COR-L47 (cell line): ENCODE data around the gene ATP2C1.
A peak's percentile ranks its signal among the peaks of the same experiment; 100 is the strongest.
"Not testable (repeated sequence)": the region's sequence is repeated elsewhere in the genome, so short reads cannot be mapped to it uniquely, and the experiment has no call there.

Source experiments
- DNase-seq: peaks from one replicate; lab custom pipeline; 2025; lab: John Stamatoyannopoulos, UW

ATP2C1 gene

GRCh38 chr3:130893376-130894129, at the start of gene ATP2C1:
ATP2C1 (plus strand) TSS chr3:130894084; CDS start chr3:130894770, 686 bp downstream.
- peak; percentile 98 for DNase-seq

GRCh38 chr3:130844462-130844861, 49.4 kb upstream of the ATP2C1 start:
- no peak for DNase-seq

- no peak for DNase-seq
Observed at GRCh38 chr3:130846181-130846580, 47.7 kb upstream of the ATP2C1 start.

GRCh38 chr3:130849091-130849552, 44.8 kb upstream of the ATP2C1 start:
- DNase-seq: peak; percentile 79

GRCh38 chr3:130850044-130850797, 43.7 kb upstream of the ATP2C1 start:
- DNase-seq: no peak

- DNase-seq: no peak
Observed at GRCh38 chr3:130850843-130851242, 43.0 kb upstream of the ATP2C1 start.

GRCh38 chr3:130851277-130851676, 42.6 kb upstream of the ATP2C1 start:
- no peak for DNase-seq

- no peak for DNase-seq
Observed at GRCh38 chr3:130853581-130853980, 40.3 kb upstream of the ATP2C1 start.

GRCh38 chr3:130854208-130854864, 39.5 kb upstream of the ATP2C1 start:
- no peak for DNase-seq

- DNase-seq: no peak
Observed at GRCh38 chr3:130857336-130858026, 36.4 kb upstream of the ATP2C1 start.

GRCh38 chr3:130862130-130862529, 31.8 kb upstream of the ATP2C1 start:
- not testable (repeated sequence) for DNase-seq

GRCh38 chr3:130865489-130865888, 28.4 kb upstream of the ATP2C1 start:
- no peak for DNase-seq

- DNase-seq: no peak
Observed at GRCh38 chr3:130866327-130866726, 27.6 kb upstream of the ATP2C1 start.

- DNase-seq: no peak
Observed at GRCh38 chr3:130870423-130870822, 23.5 kb upstream of the ATP2C1 start.

GRCh38 chr3:130876594-130876993, 17.3 kb upstream of the ATP2C1 start:
- DNase-seq: no peak

GRCh38 chr3:130878464-130878863, 15.4 kb upstream of the ATP2C1 start:
- DNase-seq: no peak

- DNase-seq: no peak
Observed at GRCh38 chr3:130889416-130889946, 4.4 kb upstream of the ATP2C1 start.

- DNase-seq: peak; percentile 83
Observed at GRCh38 chr3:130892759-130893375, 1.0 kb upstream of the ATP2C1 start.

GRCh38 chr3:130894130-130894985, 474 bp downstream of the ATP2C1 start:
- peak; percentile 40 for DNase-seq

- DNase-seq: peak; percentile 3
Observed at GRCh38 chr3:130894986-130895280, 1.0 kb downstream of the ATP2C1 start.
